Endothelial cell of umbilical vein (primary cell): ENCODE results near the gene MED12L. TPM values are rescaled to one million over a fixed set of nuclear protein-coding genes. Genes with fewer than 3 reads are reported as not detected.

Experiments
- BruUV-seq: library from RNA; stranded (reverse); fragments of 400-500 nt; replicated peaks from 2 replicates; lab custom pipeline; 2021; lab: Mats Ljungman, UMichigan
- CTCF ChIA-PET: fragments of 300-600, 350-600 bp; sonication (Branson Sonifier 250); formaldehyde crosslinking; loops from one replicate; lab custom pipeline; 2021; ENCODE audit warnings: antibody characterized with exemption, inconsistent platforms; lab: Charles Lee
- POLR2A ChIA-PET: fragments of 300-600, 350-600 bp; sonication (Branson Sonifier 250); formaldehyde crosslinking; loops from one replicate; lab custom pipeline; 2021; ENCODE audit warnings: antibody characterized with exemption, inconsistent platforms; lab: Charles Lee
- DNase-seq: peaks from one replicate; pipeline ENCODE4 v3.0.0-alpha.2; 2011; ENCODE audit warnings: low read depth, low spot score
- FAIRE-seq: peaks from 2 replicates; lab custom pipeline; 2011; peaks lifted over from hg19 to GRCh38; lab: Jason Lieb, UNC
- H2AFZ ChIP-seq: 2 replicates; pipeline ENCODE4 v1.6.0; 2012; ENCODE audit warnings: low read depth, low read length, control low read depth, inconsistent platforms
- H3K27ac ChIP-seq: 2 replicates; pipeline ENCODE4 v1.5.1; 2011; ENCODE audit warnings: low read depth, mild to moderate bottlenecking, control low read depth, low read length, moderate library complexity; ENCODE audit not compliant: insufficient read depth
- H3K27me3 ChIP-seq, 2 experiments: 2 replicates each; pipeline versions ENCODE4 v1.6.0 to v1.6.1; 2011; ENCODE audit warnings: low read length in 2 of 2, mixed read lengths in 1 of 2; ENCODE audit not compliant: control insufficient read depth in 2 of 2, insufficient read depth in 2 of 2
- H3K36me3 ChIP-seq, 2 experiments: 2 replicates in 1 of 2; 3 replicates in 1 of 2; pipeline ENCODE4 v1.5.1; 2011; ENCODE audit warnings: low read length in 2 of 2, mild to moderate bottlenecking in 1 of 2, moderate library complexity in 1 of 2; ENCODE audit not compliant: control insufficient read depth in 2 of 2, insufficient read depth in 2 of 2; ENCODE audit errors: extremely low read depth in 1 of 2
- H3K4me1 ChIP-seq: 3 replicates; pipeline ENCODE4 v1.5.1; 2011; ENCODE audit warnings: mild to moderate bottlenecking, low read length; ENCODE audit not compliant: control insufficient read depth, insufficient read depth; ENCODE audit errors: extremely low read depth
- H3K4me2 ChIP-seq: 2 replicates; pipeline ENCODE4 v1.6.1; 2011; ENCODE audit warnings: low read length, control low read depth, mixed read lengths; ENCODE audit not compliant: insufficient read depth
- H3K4me3 ChIP-seq, 3 experiments: fragments of 200-600 bp in 1 of 3; sonication (generic), shearing (Covaris generic) in 1 of 3; replicated peaks in 1 of 3; 2 replicates each; pipeline ENCODE4 v1.5.1; 2011 to 2016; ENCODE audit warnings: control low read depth in 3 of 3, low read length in 3 of 3, mild to moderate bottlenecking in 2 of 3, inconsistent platforms in 1 of 3, low read depth in 1 of 3, moderate library complexity in 1 of 3; ENCODE audit not compliant: insufficient read depth in 1 of 3
- H3K79me2 ChIP-seq: 2 replicates; pipeline ENCODE4 v1.6.0; 2012; ENCODE audit warnings: low read length, inconsistent platforms; ENCODE audit not compliant: control insufficient read depth, insufficient read depth
- H3K9ac ChIP-seq: replicated peaks from 2 replicates; pipeline ENCODE3; 2011; ENCODE audit warnings: low read length, control low read depth; ENCODE audit not compliant: insufficient read depth; ENCODE audit errors: extremely low read depth
- H3K9me1 ChIP-seq: replicated peaks from 3 replicates; pipeline ENCODE4 v1.6.0; 2011; ENCODE audit warnings: mild to moderate bottlenecking, low read length; ENCODE audit not compliant: control insufficient read depth, insufficient read depth; ENCODE audit errors: extremely low read depth
- H3K9me3 ChIP-seq: replicated peaks from 2 replicates; pipeline ENCODE4 v1.5.1; 2012; ENCODE audit warnings: low read length, inconsistent platforms; ENCODE audit not compliant: control insufficient read depth, insufficient read depth
- H4K20me1 ChIP-seq: replicated peaks from 2 replicates; pipeline ENCODE3; 2011; ENCODE audit warnings: mild to moderate bottlenecking, low read length; ENCODE audit not compliant: control insufficient read depth, insufficient read depth; ENCODE audit errors: extremely low read depth
- EZH2 ChIP-seq: IDR thresholded peaks from 2 replicates; pipeline ENCODE4 v1.6.1; 2012; ENCODE audit warnings: borderline replicate concordance, low read depth, mild to moderate bottlenecking, moderate library complexity, low read length, inconsistent platforms; ENCODE audit not compliant: severe bottlenecking
- FOS ChIP-seq: IDR thresholded peaks from 2 replicates; pipeline ENCODE4 v1.6.1; 2011; ENCODE audit warnings: mild to moderate bottlenecking, low read length, moderate library complexity, borderline replicate concordance; ENCODE audit not compliant: insufficient read depth
- GATA2 ChIP-seq: IDR thresholded peaks from 2 replicates; pipeline ENCODE4 v1.7.0; 2011; ENCODE audit warnings: low read depth, mild to moderate bottlenecking, moderate library complexity, mixed read lengths, low read length; ENCODE audit not compliant: insufficient read length, insufficient read depth
- JUN ChIP-seq: IDR thresholded peaks from 2 replicates; pipeline ENCODE4 v1.6.1; 2011; ENCODE audit warnings: borderline replicate concordance, low read depth; ENCODE audit not compliant: insufficient read length, insufficient read depth
- MYC ChIP-seq: IDR thresholded peaks from one replicate; pipeline ENCODE4 v1.6.1; 2011; ENCODE audit warnings: mild to moderate bottlenecking, low read depth, low read length
- POLR2A ChIP-seq: IDR thresholded peaks from 2 replicates; pipeline ENCODE4 v1.6.1; 2012; ENCODE audit warnings: low read depth, mild to moderate bottlenecking, control low read depth, low read length
- POLR2AphosphoS5 ChIP-seq: IDR thresholded peaks from 2 replicates; pipeline ENCODE4 v1.6.1; 2012; ENCODE audit warnings: low read depth, mild to moderate bottlenecking, control low read depth, low read length, moderate library complexity; ENCODE audit not compliant: insufficient read depth
- dilution Hi-C: fragments of 300-500 bp; cut with MboI; formaldehyde crosslinking; loops from one replicate; pipeline ENCODE4 v1.15.0; 2019; ENCODE audit warnings: low sequenced_read_pairs; ENCODE audit not compliant: extremely low pct_ligation_motif_present
- intact Hi-C: fragments of 100-400 bp; cut with micrococcal nuclease; formaldehyde crosslinking; loops from one replicate; pipeline ENCODE4 v1.10.0; 2022
- polyA plus RNA-seq, 4 experiments: library from polyadenylated mRNA; depleted of rRNA in 3 of 4; stranded (reverse) in 3 of 4; unstranded in 1 of 4; fragments of >200 nt; gene quantifications; 2 replicates each; pipeline versions ENCODE4 v1.2.1 to v1.2.3, GENCODE V29; 2011 to 2012; ENCODE audit warnings: missing spikeins in 1 of 4
- total RNA-seq: library from RNA; stranded (reverse); gene quantifications from 2 replicates; pipeline ENCODE4 v1.2.3, GENCODE V29; 2021
- TF ChIP-seq, protein P1 (sequence below): IDR thresholded peaks from 2 replicates; pipeline ENCODE4 v1.6.1; 2011; ENCODE audit not compliant: insufficient read depth, insufficient read length
- TF ChIP-seq, protein P2 (sequence below), 2 donors: IDR thresholded peaks; 1 replicate in 1 of 2; 2 replicates in 1 of 2; pipeline ENCODE4 v1.5.1; 2011; ENCODE audit warnings: low read length in 2 of 2, mild to moderate bottlenecking in 2 of 2, moderate library complexity in 2 of 2, control low read depth in 1 of 2, inconsistent platforms in 1 of 2, low read depth in 1 of 2; ENCODE audit not compliant: insufficient read depth in 1 of 2; ENCODE audit errors: extremely low read depth in 1 of 2

Gene MED12L
- total and polyA plus RNA-seq, 2 donors (not counting 3 experiments of a cell fraction or from before 2014, with no cell fraction given): 0.03 to 0.27 TPM

DNA sequence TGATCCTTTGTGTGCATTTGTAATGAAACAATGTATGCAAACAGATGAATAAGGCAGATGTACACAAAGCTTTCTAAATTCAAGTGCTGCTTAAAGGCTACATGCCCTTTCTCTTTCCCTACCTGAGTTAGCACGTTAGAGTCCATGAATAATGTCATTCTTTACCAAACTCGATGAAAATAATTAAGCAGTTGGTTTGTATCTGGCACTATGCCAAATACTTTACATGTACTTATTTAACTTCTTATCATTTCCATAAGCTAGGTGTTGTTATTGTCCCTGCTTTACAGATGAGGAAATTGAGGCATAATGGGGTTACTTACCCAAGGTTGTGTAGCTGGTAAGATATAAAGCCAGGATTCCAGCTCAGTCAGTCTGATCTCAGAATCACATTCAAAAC, 115.1 kb downstream of the MED12L start:
- Histone ChIP-seq H3K27me3 (no peaks in the 10 kb centered on the region), H3K36me3 (no peaks in the 10 kb centered on the region), H3K9me1 (no peaks in the 10 kb centered on the region), H3K4me1 (no peaks in the 10 kb centered on the region), H3K9ac (no peak overlapping the region), H3K4me3 (no peak overlapping the region), H3K9me3 (no peaks in the 10 kb centered on the region), H3K79me2 (no peaks in the 10 kb centered on the region), H3K27ac (no peak overlapping the region), H2AFZ (no peak overlapping the region), H4K20me1 (no peaks in the 10 kb centered on the region), H3K4me2 (no peak overlapping the region)
- intact Hi-C loops (no loop called here), dilution Hi-C loops (no loop called here)
- no peak for TF ChIP-seq MYC
- TF ChIP-seq GATA2: no peak
- TF ChIP-seq, protein P1, sequence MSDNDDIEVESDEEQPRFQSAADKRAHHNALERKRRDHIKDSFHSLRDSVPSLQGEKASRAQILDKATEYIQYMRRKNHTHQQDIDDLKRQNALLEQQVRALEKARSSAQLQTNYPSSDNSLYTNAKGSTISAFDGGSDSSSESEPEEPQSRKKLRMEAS: no peak
- no peak for TF ChIP-seq POLR2A
- TF ChIP-seq POLR2AphosphoS5: no peak
- TF ChIP-seq, protein P2, sequence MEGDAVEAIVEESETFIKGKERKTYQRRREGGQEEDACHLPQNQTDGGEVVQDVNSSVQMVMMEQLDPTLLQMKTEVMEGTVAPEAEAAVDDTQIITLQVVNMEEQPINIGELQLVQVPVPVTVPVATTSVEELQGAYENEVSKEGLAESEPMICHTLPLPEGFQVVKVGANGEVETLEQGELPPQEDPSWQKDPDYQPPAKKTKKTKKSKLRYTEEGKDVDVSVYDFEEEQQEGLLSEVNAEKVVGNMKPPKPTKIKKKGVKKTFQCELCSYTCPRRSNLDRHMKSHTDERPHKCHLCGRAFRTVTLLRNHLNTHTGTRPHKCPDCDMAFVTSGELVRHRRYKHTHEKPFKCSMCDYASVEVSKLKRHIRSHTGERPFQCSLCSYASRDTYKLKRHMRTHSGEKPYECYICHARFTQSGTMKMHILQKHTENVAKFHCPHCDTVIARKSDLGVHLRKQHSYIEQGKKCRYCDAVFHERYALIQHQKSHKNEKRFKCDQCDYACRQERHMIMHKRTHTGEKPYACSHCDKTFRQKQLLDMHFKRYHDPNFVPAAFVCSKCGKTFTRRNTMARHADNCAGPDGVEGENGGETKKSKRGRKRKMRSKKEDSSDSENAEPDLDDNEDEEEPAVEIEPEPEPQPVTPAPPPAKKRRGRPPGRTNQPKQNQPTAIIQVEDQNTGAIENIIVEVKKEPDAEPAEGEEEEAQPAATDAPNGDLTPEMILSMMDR (IDR thresholded peaks at IDR 0.05; ENCODE audit: extremely low read depth in 1 of 2, insufficient read depth in 1 of 2, low read depth in 1 of 2, low read length in 2 of 2): no peak
- no peak for TF ChIP-seq JUN
- no peak for TF ChIP-seq EZH2
- TF ChIP-seq FOS: no peak
- FAIRE-seq (no peak), DNase-seq (no peak)
- ChIA-PET CTCF (interaction anchor here (0.9 kb wide), 1 partner anchor 9 kb away, joined by 3 read pairs; no protein-coding TSS in a partner anchor), POLR2A (no interaction called here)
- no TSS peak for BruUV-seq
